Caco-2 (cell line): ENCODE data around the gene FARP1. TPM values are rescaled to one million over a fixed set of nuclear protein-coding genes. Genes with fewer than 3 reads are reported as not detected.

Source experiments
- BruUV-seq: library from RNA; stranded (reverse); fragments of 400-500 nt; replicated peaks from 2 replicates; lab custom pipeline; 2021; lab: Mats Ljungman, UMichigan
- CTCF ChIA-PET: fragments of 300-600 bp; sonication (Branson Sonifier 250); formaldehyde crosslinking; loops from one replicate; lab custom pipeline; 2022; ENCODE audit warnings: antibody characterized with exemption; lab: Charles Lee
- POLR2A ChIA-PET: fragments of 300-600 bp; sonication (Branson Sonifier 250); formaldehyde crosslinking; loops from one replicate; lab custom pipeline; 2022; ENCODE audit warnings: antibody characterized with exemption; lab: Charles Lee
- DNase-seq, 2 experiments: peaks; one replicate each; pipeline versions ENCODE4 v3.0.0 to v3.0.0-alpha.2; 2020 to 2022
- H3K27me3 ChIP-seq: replicated peaks from 2 replicates; pipeline ENCODE4 v1.6.0; 2011; ENCODE audit warnings: low read length; ENCODE audit not compliant: control insufficient read depth, insufficient read depth
- H3K36me3 ChIP-seq: 2 replicates; pipeline ENCODE4 v1.5.1; 2011; ENCODE audit warnings: low read length; ENCODE audit not compliant: control insufficient read depth, insufficient read depth
- H3K4me1 ChIP-seq: fragments of 250-450 bp; sonication (Bioruptor Pico); 2 replicates; pipeline ENCODE4 v1.5.1; 2020; ENCODE audit warnings: mild to moderate bottlenecking
- H3K4me3 ChIP-seq: 2 replicates; pipeline ENCODE4 v1.5.1; 2011; ENCODE audit warnings: low read depth, mild to moderate bottlenecking, control low read depth, low read length
- H3K9me3 ChIP-seq: fragments of 250-450 bp; sonication (Bioruptor Pico); 2 replicates; pipeline ENCODE4 v1.5.1; 2020; ENCODE audit warnings: mild to moderate bottlenecking, moderate library complexity
- H3K27ac Mint-ChIP-seq: one replicate; pipeline ENCODE4 v1.8.0; 2022; ENCODE audit warnings: mixed read lengths; ENCODE audit not compliant: unreplicated experiment
- H3K27me3 Mint-ChIP-seq: one replicate; pipeline ENCODE4 v1.8.0; 2022; ENCODE audit warnings: mixed read lengths; ENCODE audit not compliant: insufficient read depth, unreplicated experiment
- H3K36me3 Mint-ChIP-seq: one replicate; pipeline ENCODE4 v1.8.0; 2022; ENCODE audit warnings: mild to moderate bottlenecking, mixed read lengths; ENCODE audit not compliant: insufficient read depth, unreplicated experiment
- H3K4me1 Mint-ChIP-seq: one replicate; pipeline ENCODE4 v1.8.0; 2022; ENCODE audit warnings: low read depth, mixed read lengths; ENCODE audit not compliant: unreplicated experiment
- H3K4me3 Mint-ChIP-seq: one replicate; pipeline ENCODE4 v1.8.0; 2022; ENCODE audit warnings: mild to moderate bottlenecking, moderate library complexity, mixed read lengths; ENCODE audit not compliant: unreplicated experiment
- H3K9me3 Mint-ChIP-seq: one replicate; pipeline ENCODE4 v1.8.0; 2022; ENCODE audit warnings: mixed read lengths; ENCODE audit not compliant: unreplicated experiment
- CTCF ChIP-seq, 2 experiments: fragments of 200-600 bp in 1 of 2; IDR thresholded peaks; 1 replicate in 1 of 2; 2 replicates in 1 of 2; pipeline versions ENCODE4 v1.5.1 to v1.8.0; 2011 to 2022; ENCODE audit warnings: antibody characterized with exemption in 1 of 2, control low read depth in 1 of 2, inconsistent platforms in 1 of 2, low read depth in 1 of 2, low read length in 1 of 2, mild to moderate bottlenecking in 1 of 2, moderate library complexity in 1 of 2; ENCODE audit not compliant: insufficient read depth in 1 of 2, severe bottlenecking in 1 of 2, unreplicated experiment in 1 of 2
- intact Hi-C: fragments of 100-400 bp; cut with micrococcal nuclease; formaldehyde crosslinking; loops from one replicate; pipeline ENCODE4 v1.10.0; 2022; ENCODE audit not compliant: unreplicated experiment
- total RNA-seq: library from RNA; stranded (reverse); gene quantifications from 2 replicates; pipeline ENCODE4 v1.2.3, GENCODE V29; 2022

Gene FARP1
- total RNA-seq, 1 experiment from 2014 or later = 189 TPM

- Mint-ChIP-seq H3K27me3 (no peaks in the 10 kb centered on the region), H3K4me3 (no peak overlapping the region), H3K9me3 (no peaks in the 10 kb centered on the region), H3K27ac (no peak overlapping the region), H3K4me1 (peaks cover 6% of the 10 kb centered on the region), H3K36me3 (peaks cover 36% of the 10 kb centered on the region)
- no peak for TF ChIP-seq CTCF (IDR thresholded peaks at IDR 0.05; ENCODE audit: insufficient read depth in 1 of 2, low read depth in 1 of 2, low read length in 1 of 2, severe bottlenecking in 1 of 2, unreplicated experiment in 1 of 2)
- ChIA-PET CTCF (no interaction called here), POLR2A (no interaction called here)
- no peaks in the 10 kb centered on the region for H3K4me1 ChIP-seq
- intact Hi-C loops = no loop called here
- no peaks in the 10 kb centered on the region for H3K36me3 ChIP-seq
- no peaks in the 10 kb centered on the region for H3K27me3 ChIP-seq
- no peaks in the 10 kb centered on the region for H3K9me3 ChIP-seq
- no TSS peak for BruUV-seq
- no peak for DNase-seq
- no peak overlapping the region for H3K4me3 ChIP-seq
Measured at GRCh38 chr13:98190889-98191444, 48.1 kb downstream of the FARP1 start.

DNA sequence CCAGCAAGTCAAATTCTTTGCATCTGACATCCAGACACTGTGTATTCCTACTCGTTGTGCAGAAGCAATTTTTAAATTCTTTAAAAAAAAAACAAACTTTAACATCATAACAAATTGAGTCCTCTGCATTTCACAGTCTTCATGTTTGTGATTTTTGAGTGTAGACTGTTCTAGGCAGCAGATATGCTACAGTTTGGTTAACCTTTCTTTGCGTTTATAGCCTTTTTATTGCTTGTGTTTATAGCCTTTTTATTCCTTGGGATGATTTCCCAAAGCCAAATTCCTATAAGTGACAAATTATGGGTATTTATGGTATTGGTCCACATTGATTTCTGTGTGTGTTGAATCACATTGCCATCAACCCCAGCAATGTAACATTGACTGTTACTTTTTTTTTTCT is 49.1 kb downstream of the FARP1 start:
- no peak for TF ChIP-seq CTCF (IDR thresholded peaks at IDR 0.05; ENCODE audit: insufficient read depth in 1 of 2, low read depth in 1 of 2, low read length in 1 of 2, severe bottlenecking in 1 of 2, unreplicated experiment in 1 of 2)
- POLR2A ChIA-PET = no interaction called here

DNA sequence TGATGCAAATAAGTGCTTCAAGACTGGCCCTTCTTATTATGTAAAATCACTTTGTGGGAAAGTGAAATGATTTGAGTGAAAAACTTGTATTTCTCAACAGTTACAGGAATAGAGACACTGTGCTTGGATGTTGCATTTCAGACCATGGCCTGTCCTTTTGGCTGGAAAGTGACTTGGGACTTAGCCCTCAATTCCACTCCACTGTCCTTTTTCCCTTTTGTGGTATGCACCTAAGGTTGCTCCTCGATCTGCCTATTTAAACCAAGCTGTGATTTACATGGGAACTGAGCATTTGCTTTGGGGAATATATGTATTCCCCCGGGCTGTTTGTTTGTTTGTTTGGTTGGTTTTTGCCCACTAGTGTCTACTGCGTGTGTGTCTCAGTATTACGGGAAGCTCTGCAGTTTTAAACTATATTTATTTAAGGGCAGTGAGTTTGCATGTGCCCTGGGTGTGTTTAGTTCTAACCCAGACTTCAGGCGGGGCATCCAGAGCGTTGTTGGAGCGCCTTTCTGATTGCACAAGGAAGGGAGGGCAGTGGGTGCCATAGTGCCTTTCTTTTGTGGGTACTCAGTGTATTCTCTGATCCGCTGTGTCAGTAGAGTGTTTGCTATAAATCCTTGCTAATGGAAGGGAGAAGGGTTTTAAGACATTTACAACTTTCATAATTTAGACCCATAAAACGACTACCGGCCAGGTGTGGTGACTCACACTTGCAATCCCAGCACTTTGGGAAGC is 52.3 kb downstream of the FARP1 start:
- POLR2A ChIA-PET = no interaction called here
- CTCF ChIA-PET = no interaction called here
- no peak for DNase-seq

More for the DNA sequence above, 49.1 kb downstream of the FARP1 start:
- Mint-ChIP-seq H3K27ac (no peak overlapping the region), H3K9me3 (no peaks in the 10 kb centered on the region), H3K27me3 (no peaks in the 10 kb centered on the region), H3K4me3 (no peak overlapping the region), H3K36me3 (peaks cover 30% of the 10 kb centered on the region), H3K4me1 (peaks cover 5% of the 10 kb centered on the region)
- H3K36me3 ChIP-seq = no peaks in the 10 kb centered on the region
- intact Hi-C loops = no loop called here
- DNase-seq = no peak
- no TSS peak for BruUV-seq
- no peaks in the 10 kb centered on the region for H3K4me1 ChIP-seq
- H3K27me3 ChIP-seq = no peaks in the 10 kb centered on the region
- no peak overlapping the region for H3K4me3 ChIP-seq
- no peaks in the 10 kb centered on the region for H3K9me3 ChIP-seq
- CTCF ChIA-PET = no interaction called here

More for the DNA sequence above, 52.3 kb downstream of the FARP1 start:
- Mint-ChIP-seq H3K4me1 (peaks cover 15% of the 10 kb centered on the region), H3K36me3 (peaks cover 32% of the 10 kb centered on the region), H3K27me3 (no peaks in the 10 kb centered on the region), H3K9me3 (no peaks in the 10 kb centered on the region), H3K27ac (peak overlapping the region; percentile 22), H3K4me3 (no peak overlapping the region)
- Histone ChIP-seq H3K27me3 (no peaks in the 10 kb centered on the region), H3K9me3 (no peaks in the 10 kb centered on the region), H3K4me1 (peaks cover 8% of the 10 kb centered on the region), H3K36me3 (no peaks in the 10 kb centered on the region), H3K4me3 (no peak overlapping the region)
- BruUV-seq = no TSS peak
- intact Hi-C loops = no loop called here
- no peak for TF ChIP-seq CTCF (IDR thresholded peaks at IDR 0.05; ENCODE audit: insufficient read depth in 1 of 2, low read depth in 1 of 2, low read length in 1 of 2, severe bottlenecking in 1 of 2, unreplicated experiment in 1 of 2)
